HG03108 (cell line): ENCODE results near the gene HECW1.
"Not testable (repeated sequence)": the region's sequence is repeated elsewhere in the genome, so short reads cannot be mapped to it uniquely, and the experiment has no call there.

ENCODE experiments used
- ATAC-seq: cut with Tn5 transposase; IDR thresholded peaks from one replicate; pipeline ENCODE4 v1.9.1; 2021; ENCODE audit warnings: moderate library complexity; ENCODE audit not compliant: unreplicated experiment

Gene HECW1

DNA sequence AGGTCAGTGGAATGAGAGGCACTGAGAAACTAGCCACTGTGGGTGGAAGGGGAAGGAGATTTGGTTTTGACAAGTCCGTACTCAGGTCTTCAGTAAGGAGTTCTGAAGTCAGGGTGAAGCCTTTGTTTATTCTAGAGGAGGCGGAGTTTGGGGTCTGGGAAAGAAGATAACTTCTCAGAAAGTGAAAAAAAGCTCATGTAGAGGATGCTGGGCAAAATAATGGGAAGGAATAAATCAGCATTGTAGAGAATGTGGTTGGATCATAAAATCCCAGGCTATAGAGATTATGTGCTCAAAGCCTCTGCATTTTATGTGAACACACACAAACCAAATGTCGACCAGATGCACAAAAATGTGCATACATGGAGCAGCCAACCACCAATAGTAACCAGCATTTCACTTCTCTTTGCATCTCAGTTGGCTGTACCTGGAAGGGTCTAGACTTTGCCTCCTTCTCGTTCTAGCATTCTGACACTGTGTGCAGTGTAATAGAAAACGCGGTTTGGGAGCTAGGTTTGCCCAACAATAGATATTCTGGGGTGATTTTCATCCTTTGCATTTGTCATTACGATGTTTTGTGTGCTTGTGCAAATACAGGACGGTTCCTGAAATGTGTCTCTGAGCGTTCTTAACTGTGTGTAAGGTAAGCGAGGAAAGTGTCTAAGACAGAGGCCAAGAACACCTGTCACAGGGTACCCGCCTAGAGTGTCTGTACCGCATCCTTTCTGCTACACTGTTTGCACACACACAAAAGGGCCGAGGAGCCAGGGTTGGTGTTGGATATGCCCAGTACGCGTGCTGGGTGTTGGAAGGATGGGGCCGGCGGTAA is 603 bp upstream of the HECW1 start:
- no peak for ATAC-seq

DNA sequence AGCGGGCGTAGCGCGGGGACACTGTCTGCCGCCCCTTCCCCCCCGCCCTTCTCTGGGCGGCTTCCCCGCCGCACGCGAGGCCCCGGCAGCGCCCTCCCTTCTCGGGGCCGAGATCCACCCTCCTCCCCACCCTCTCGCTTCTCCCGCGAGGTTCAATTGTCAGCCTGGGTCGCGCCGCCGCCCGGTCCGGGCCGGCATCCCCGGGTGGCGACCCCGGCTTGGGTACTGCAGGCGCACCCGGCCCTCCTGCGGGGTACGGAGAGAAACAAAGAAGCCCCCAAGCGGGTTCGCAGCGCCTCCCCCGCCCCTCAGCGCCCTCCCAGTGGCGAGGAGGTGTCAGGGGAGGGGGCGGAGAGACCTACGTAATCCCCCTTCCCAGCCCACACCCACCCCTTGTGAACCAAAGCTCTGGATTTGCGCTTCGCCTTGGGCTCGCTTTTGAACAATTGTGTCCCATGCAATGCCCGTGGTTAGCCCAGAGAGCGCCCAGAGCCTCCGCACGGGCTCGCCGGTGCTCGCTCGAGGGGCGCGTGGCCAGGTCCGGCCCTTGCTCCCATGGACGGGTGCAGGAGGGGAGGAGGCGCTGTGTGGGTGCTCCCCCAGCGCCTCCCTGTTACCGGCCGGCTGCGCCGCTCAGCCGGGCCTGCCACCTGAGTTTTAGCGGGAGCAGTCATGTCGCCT is 634 bp downstream of the HECW1 start:
- ATAC-seq: no peak

DNA sequence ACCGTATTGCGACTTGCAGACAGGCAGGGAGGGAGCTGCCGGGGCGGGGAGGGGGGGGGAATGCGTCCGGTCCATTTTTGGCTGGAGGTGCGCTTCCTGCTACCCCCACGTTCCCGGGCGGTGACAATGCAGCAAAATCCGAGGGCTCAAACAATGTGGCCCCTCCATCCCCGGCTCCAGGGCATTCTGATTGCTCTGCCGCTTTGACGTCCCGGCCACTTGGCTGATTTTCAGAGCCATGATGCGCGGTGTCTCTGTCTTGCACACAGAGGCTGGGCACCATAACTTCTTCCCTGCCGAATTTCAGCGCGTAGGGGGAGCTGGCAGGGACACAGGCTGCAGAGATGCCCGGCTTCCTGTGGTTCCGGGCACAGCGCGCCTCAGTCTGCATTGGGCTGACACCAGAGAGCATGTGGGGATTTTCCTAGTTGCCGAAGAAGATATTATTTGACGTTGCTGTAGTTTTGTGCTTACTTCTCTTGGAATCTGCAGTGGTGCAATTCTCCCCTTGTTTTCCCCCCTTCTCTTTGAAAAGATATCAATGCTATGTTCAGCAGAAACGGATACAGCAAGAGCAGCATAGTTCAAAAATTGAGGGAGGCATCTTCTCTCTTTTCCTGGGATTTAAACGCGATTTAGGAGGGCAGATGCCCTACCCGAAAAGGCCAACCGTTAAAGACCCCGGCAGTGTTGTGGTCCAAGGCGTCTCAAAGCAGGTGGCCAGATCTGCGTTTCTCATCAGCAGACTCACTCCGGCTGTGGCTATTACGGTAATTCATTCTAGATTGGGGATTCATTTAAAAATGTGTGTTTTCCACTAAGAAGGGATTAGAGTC is 1.4 kb downstream of the HECW1 start:
- no peak for ATAC-seq

DNA sequence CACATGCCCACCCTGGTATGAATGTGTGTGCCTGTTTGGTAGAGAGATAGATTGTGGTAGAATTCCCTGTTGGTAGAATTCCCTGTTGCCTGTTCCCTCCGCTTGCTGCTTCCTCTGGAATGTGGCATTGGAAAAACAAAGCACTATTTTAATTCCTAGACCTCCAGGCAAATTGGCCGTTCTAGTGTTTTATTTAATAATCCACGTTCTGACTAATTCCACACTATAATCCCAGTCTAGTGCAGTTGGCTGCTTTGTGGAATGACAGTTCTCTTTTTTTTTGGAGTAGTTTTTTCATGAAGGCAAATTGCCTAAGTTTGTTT is 2.0 kb downstream of the HECW1 start:
- ATAC-seq: no peak

DNA sequence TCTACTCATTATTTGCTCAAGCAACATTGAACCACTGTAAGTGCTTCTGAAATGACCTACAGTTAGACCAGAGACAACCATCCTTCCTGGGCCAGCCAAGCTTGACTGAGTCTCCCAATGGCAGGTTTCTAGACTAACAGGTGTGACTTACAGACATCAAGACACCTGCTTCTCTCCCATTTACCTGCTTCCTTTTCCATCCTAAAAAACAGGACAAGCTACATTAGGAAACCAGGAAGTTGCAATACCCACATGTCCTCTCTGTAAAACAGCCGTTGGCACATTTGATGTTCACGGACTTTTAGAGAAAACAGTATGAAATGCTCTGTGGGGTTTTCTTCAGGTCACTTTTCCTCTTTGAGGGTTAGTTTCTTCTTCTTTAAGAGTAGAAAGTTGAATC is 4.0 kb downstream of the HECW1 start:
- ATAC-seq: no peak

DNA sequence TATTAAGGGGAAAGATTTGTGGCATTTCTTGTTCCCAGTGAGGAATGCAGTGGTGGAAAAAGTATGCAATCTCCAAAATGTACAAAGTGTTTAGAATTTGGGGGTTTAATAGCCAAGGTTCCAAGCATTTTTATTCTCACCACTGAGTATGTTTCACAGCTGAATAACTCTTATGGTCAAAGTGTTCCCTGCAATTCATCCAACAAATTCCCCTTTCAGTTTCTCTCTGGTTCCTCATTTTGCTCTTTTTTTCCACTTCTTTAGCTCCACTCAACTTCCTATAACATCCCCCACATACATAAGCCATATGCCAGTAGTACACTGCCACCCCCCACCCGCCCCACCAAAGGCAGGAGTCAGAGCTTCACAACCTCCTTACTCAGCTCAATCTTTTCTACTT is 4.6 kb downstream of the HECW1 start:
- ATAC-seq: no peak

DNA sequence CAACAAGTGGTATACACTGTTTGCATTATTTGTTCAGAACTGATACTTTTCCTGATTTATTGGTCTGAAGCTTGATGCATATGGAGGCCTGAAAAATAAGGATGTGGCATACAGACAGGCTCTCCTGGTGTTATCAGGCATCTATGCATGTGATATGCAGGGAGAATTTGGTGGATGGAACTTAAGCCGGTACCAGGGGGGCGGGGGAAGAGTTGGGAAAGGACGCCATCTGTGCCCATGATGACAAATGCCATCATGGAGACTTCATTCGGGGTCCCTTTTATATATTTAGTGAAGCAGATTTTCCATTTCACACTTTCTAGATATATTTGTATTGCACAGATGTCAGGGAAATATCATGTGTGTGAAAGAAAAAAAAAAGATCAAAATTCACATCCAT is 5.4 kb downstream of the HECW1 start:
- no peak for ATAC-seq

DNA sequence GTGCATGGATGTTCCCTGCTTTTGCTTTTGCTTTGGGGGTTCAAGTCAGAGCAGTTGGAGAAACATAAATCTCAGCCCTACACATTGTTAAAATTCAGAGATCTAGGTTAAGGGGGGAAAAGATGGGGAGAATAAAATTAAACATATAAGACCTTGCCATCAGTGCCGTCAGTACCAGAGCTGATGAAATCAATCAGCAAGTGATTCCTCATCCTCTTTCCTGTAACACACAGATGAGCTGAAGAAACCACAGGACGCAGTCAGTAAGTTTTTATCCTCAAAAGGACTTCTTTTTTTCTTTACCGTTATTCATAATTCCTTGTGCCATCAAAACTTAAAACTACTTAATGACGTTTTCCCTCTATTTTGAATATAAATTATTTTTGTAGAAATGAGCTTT is 5.9 kb downstream of the HECW1 start:
- ATAC-seq: no peak

DNA sequence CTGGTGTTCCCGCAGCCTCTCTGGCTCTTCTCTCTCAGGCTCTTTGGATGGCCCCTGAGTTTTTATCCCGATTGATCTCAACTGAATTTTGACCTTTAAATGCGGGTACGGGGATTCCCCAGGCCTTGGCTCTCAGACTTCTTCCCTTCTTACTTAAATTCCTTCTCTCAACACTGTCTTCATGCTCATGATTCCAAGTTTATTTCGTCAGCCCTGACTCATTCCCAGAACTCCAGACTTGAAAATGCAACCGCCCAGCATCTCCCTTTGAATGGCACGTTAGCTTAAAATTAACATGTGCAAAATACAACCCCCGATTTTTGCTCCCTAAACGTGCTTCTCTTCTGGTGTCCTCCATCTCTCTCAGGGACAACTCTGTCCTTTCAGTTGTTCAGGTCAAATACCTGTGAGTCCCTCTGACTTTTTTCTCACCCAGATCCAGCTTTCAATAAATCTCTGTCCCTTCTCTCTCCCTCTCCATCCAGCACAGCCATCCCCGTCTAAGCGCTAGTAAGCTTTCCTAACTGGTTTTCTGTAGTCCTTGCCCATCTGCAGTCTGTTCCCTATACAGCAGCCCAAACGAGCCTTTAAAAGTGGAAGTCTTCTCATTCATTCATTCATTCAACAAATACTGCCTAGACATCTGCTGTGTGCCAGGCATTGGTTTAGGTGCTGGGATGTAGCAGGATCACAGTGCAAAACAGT is 7.1 kb downstream of the HECW1 start:
- no peak for ATAC-seq

DNA sequence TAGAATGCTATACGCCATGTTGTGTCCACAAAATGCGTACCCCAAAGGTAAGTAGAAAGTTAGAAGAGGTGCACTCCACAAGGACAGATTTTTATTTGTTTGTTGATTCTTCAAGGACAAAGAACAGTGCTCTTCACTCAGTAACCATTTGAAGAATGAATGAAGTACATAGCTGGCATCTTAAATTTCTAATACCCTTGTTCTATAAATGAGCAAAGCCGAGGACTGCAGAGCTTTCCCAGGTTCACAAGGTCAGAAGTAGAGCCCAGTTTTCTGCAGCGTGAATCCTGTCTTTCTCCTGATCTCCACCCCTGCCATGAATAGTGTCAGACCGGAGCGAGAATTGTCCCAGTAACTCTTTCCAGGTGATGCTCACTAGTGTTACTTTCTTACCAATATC is 9.5 kb downstream of the HECW1 start:
- no peak for ATAC-seq

DNA sequence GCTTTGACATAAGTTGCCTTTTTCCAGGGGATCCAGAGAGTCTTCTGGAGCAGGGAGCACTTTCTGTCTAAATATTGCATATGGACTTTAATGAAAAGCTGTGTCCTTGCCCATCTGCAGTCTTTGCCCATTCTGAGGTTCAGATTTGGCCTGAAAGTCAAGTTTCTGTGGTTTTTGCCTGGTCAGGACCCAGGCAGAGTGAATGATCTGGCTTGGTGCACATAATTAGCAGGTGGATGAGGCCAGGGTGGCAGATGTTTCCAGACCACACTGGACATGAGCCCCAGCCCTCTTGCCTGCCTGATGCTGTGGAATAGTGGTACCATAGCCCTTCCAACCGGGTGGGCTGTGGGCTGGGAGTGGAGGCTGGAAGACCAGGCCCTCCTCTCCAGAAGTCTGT is 11.0 kb downstream of the HECW1 start:
- no peak for ATAC-seq

DNA sequence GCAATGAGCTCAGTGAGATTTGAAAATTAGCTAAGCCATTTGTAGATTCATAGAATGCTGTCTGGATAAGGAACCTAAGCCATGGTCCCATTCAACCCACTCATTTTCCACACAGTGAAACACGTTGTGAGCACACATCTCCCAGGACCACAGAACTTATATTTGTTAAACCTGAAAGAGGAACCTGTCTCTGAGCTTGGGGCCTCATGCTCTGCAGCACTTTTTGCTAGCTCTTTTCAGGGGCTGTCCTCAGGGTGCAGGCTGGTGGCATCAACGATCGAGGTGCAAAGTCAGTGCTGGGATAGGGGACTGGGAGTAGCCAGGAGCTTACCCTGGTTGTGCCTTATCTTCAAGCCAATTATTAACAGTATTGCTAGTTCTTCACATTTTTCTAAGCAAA is 11.9 kb downstream of the HECW1 start:
- ATAC-seq: no peak

DNA sequence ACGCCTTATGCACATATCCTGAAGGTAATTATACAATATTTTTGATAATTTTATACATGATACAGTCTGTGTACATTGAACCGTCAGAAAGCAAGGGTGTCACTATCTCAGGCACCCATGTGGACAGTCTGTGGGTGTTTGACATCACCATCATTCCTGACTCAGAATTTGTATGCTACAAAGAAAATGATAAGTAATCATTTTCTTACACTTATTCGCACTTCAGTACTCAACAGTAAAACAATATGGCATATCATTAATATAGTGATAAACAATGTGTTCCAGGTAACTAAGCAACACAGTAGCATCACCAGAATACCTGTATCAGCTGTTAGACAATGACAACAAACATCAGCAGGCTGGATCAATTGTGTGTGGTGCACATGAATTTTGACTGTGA is 17.9 kb downstream of the HECW1 start:
- ATAC-seq: no peak

DNA sequence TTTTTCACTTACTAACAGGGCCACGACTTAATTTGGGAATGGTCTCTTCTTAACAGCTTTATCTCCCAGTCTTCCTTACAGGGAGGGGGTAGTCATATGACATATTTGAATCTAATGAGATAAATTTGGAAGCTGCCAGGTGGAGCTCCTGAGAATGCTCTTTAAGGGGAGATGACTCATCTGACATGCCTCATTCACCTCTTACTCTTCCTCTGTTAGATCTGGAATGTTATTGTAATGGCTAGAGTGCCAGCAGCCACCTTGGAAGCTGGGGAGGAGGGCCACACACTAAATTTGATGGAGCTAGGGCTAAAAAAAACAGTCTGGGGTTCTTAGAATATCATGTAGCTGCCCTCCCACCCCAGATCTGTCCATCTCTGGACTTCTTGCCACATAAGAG is 22.7 kb downstream of the HECW1 start:
- no peak for ATAC-seq

DNA sequence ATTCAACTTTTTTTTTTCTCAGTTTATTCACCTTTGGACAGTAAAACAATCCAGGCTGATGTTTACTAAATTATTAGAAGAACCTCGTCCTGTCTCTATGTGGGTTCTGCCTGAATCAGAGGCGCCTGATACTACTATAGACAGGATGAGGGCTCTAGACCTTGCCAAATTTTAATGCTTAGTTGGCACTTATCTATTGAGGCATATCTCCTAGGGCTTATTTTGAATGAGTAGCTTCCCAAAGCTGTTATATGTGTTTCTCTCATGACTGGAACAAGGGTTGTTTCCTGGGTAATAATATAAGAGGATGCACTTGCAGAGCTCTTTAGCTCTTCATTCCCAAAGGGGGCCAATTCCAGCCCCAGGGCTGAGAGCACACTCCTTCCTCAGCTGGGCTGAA is 23.6 kb downstream of the HECW1 start:
- ATAC-seq: no peak

DNA sequence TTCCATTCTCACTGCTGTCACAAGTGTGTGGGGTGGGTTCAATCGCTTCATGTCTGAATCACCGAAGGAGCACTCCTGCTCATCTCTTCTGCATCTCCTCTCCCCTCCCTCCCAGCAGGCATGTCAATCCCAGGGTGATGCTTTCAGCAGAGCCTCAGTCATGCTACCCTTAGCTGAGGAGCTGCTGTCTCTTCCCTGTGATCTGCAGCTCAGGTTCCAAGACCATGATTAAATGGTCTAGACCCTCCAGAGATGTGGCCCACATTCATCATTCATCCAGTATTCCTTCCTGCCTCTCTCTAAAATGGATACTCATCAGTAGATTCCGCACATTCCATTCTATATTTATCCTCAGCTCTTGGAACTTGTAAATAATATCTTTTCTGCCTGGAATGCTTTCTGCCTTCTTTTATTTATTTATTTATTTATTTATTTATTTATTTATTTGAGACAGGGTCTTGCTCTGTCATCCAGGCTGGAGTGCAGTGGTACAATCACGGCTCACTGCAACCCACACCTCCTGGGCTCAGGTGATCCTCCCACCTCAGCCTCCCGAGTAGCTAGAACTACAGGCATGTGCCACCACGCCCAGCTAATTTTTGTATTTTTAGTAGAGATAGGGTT is 24.8 kb downstream of the HECW1 start:
- not testable (repeated sequence) for ATAC-seq

DNA sequence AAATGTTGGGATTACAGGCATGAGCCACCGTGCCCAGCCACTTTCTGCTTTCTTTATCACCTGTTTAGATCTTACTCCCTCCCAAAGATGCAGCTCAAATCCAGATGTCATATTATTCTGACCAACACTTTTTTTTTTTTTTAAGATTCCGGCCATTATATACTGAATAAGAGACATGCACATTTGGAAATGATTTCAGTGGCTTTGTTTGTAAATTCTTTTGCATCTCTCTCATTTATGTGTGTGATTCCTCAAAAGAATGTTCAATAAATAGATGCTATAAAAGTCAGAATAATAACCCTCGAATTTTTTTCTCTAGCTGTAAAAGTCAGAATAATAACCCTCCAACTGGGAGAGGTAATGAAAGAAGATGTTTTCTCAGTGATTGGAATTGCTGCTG is 25.4 kb downstream of the HECW1 start:
- no peak for ATAC-seq

DNA sequence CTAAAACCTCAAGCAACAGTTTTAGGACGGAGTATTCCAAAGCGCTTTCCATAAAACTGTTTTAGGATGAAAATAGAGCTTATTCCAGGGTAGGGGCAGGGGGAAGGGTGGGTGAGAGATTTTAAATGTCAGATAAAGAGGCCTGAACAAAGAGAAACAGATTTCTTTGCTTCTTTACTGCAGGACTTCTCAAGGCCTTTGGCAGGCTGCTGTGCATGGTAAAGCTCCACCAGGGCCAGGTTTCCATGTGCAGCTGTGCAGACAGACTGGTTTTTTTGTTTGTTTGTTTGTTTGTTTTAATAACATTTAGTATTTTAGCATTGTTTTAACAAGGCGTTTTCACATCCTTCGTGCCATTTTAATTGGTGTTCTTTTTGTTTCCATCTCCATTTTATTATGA is 26.3 kb downstream of the HECW1 start:
- ATAC-seq: no peak

DNA sequence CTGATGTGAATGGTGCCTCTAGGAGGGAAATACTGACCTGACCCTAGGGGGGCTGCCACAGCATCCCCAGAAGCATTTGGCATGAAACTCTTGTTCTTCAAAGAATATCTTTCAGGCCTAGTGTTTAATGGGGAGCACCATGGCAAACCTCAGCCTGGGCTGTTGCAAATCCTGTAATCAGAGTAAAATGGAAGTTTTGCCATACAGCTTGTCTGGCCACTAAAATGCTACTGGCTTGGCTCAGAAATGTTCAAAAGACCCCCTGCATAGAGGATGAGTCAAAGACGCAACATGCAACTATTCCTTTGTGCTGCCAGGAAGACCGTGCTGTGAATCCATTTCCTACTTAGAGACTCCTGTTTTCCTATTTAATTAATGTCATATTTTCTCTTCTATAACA is 26.7 kb downstream of the HECW1 start:
- no peak for ATAC-seq

DNA sequence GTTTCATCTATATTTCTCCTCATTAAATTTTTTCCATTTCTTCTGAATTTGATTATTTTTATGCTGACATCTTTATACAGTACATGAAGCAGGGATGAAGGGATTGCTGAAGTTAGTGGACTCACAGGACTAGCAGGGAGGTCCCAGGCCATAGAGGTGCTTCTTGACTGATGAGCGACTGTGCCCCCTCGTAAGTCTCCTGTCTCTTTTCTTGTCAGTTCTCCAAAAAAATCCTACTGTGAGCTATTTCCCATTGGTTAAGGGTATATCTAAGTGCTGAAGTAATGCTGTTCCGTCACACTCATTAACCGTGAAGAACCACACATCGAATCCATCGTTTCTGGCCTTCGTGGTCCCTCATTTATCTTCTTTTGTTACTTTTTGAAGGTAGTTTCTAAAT is 27.7 kb downstream of the HECW1 start:
- no peak for ATAC-seq

DNA sequence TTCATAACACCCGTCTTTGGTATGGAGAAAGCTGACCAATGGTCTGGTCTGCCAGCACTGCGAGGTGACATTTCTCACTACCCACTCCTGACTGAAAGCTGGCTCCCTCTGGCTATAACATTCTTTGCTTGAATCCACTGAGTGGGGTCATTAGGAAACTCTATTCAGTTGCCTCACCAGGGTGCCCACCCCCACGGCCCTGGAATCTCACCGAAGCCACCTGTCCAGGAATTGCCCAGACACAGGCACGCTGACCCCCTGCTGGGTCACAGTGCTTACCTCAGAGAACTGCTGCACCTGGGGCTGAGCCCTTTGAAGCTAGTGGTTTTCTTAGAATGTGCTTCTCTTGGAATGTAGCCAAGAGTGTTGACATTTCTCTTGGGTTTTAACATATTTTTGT is 28.6 kb downstream of the HECW1 start:
- ATAC-seq: no peak
